Right cardiac atrium (tissue), 5 donors: ENCODE measurements around the gene FIBIN. TPM values are rescaled to one million over a fixed set of nuclear protein-coding genes. Genes with fewer than 3 reads are reported as not detected.

ENCODE experiments used
- polyA plus RNA-seq: library from polyadenylated mRNA; stranded (reverse); fragments of 200-250 nt; gene quantifications from one replicate; pipeline ENCODE4 v1.2.3, GENCODE V29; 2013
- total RNA-seq, 4 donors: library from RNA; stranded (reverse); fragmentation: NEBNext Ultra II Directional; extraction: Animal tissue kit (Norgen Biotek cat#: 25700); gene quantifications; one replicate each; pipeline ENCODE4 v1.2.1, GENCODE V29; 2021
- donor health status: healthy with polysubstance abuse.
- donor health status: DM: no; HTN: yes; CAD: no.
- donor health status: DM: no; HTN: no; CAD: no.
- donor health status: DM: no; HTN: yes; CAD: no; lungs with severe emphysema.
- donor health status: DM: yes; HTN: yes; CAD: no.

FIBIN gene
- total and polyA plus RNA-seq, 5 donors = 7.3 to 19.8 (median 10.9) TPM

Other genes with a start within 250 kb of the FIBIN start
- not detected for gene BBOX1, start 46.7 kb downstream of the FIBIN start, total RNA-seq
- gene BBOX1, start 46.7 kb downstream of the FIBIN start, polyA plus RNA-seq = 0.16 TPM